GM21390 (cell line): ENCODE measurements around the gene CFAP58.
A peak's percentile ranks its signal among the peaks of the same experiment; 100 is the strongest.

Experiments used
- ATAC-seq: cut with Tn5 transposase; IDR thresholded peaks from one replicate; pipeline ENCODE4 v1.9.1; 2021; ENCODE audit not compliant: unreplicated experiment

CFAP58 gene

GRCh38 chr10:104334965-104335650 is 18.5 kb upstream of the CFAP58 start:
- no peak for ATAC-seq

- ATAC-seq = peak; percentile 22
These were observed 16.7 kb upstream of the CFAP58 start for GRCh38 chr10:104336821-104337467.

GRCh38 chr10:104337521-104337984 is 16.1 kb upstream of the CFAP58 start:
- ATAC-seq = peak; percentile 45

GRCh38 chr10:104337985-104338735 is 15.5 kb upstream of the CFAP58 start, which contains the start of gene ITPRIP:
Gene ITPRIP, minus strand, starts transcription at chr10:104338465. Its CDS starts 22,414 bp downstream, at chr10:104316051.
- ATAC-seq = peak; percentile 65

GRCh38 chr10:104339469-104340110 is 14.0 kb upstream of the CFAP58 start:
- ATAC-seq = no peak

- no peak for ATAC-seq
These were observed 13.5 kb upstream of the CFAP58 start for GRCh38 chr10:104340111-104340526.

GRCh38 chr10:104340641-104341040 is 13.0 kb upstream of the CFAP58 start:
- no peak for ATAC-seq

GRCh38 chr10:104342941-104343411 is 10.7 kb upstream of the CFAP58 start:
- no peak for ATAC-seq

- ATAC-seq = no peak
These were observed 9.4 kb upstream of the CFAP58 start for GRCh38 chr10:104344219-104344618.

GRCh38 chr10:104345515-104345914 is 8.1 kb upstream of the CFAP58 start:
- ATAC-seq = no peak

GRCh38 chr10:104345941-104346340 is 7.7 kb upstream of the CFAP58 start:
- no peak for ATAC-seq

- ATAC-seq = no peak
These were observed 6.2 kb upstream of the CFAP58 start for GRCh38 chr10:104347295-104348045.

- ATAC-seq = no peak
These were observed 5.0 kb upstream of the CFAP58 start for GRCh38 chr10:104348601-104349000.

- ATAC-seq = peak; percentile 56
These were observed 4.0 kb upstream of the CFAP58 start for GRCh38 chr10:104349623-104350126.

GRCh38 chr10:104350127-104350635 is 3.5 kb upstream of the CFAP58 start:
- ATAC-seq = peak; percentile 45

- no peak for ATAC-seq
These were observed 2.5 kb upstream of the CFAP58 start for GRCh38 chr10:104351061-104351702.

- ATAC-seq = peak; percentile 22
These were observed 1.7 kb upstream of the CFAP58 start for GRCh38 chr10:104351919-104352318.

- no peak for ATAC-seq
These were observed 6.2 kb downstream of the CFAP58 start for GRCh38 chr10:104359811-104360210.

- ATAC-seq = no peak
These were observed 14.3 kb downstream of the CFAP58 start for GRCh38 chr10:104367904-104368303.
